K562 (cell line): Measurements from ENCODE around the gene ARHGEF38.

Source experiments
- AFF1 ChIP-seq, 2 experiments: fragments of 450-650 bp; IDR thresholded peaks; 2 replicates each; pipeline ENCODE4 v1.6.1; 2018; ENCODE audit warnings: mild to moderate bottlenecking in 2 of 2, low read depth in 1 of 2; ENCODE audit not compliant: partially characterized antibody in 2 of 2
- BRD4 ChIP-seq: fragments of 200-600 bp; sonication (generic); IDR thresholded peaks from 2 replicates; pipeline ENCODE4 v1.6.1; 2017; ENCODE audit warnings: inconsistent platforms
- MYNN ChIP-seq, 2 experiments: sonication (generic); formaldehyde crosslinking in 1 of 2; IDR thresholded peaks; 2 replicates each; pipeline versions ENCODE4 v1.5.0 to v1.6.1; 2016 to 2020; ENCODE audit warnings: antibody characterized with exemption in 1 of 2, missing genetic modification reagents in 1 of 2
- NEUROD1 ChIP-seq: fragments of 150-350 bp; IDR thresholded peaks from 2 replicates; pipeline ENCODE4 v1.6.1; 2014; ENCODE audit warnings: borderline replicate concordance, low read length, low read depth; ENCODE audit not compliant: partially characterized antibody
- NFIX ChIP-seq: fragments of 250-450 bp; sonication (Bioruptor Pico); IDR thresholded peaks from 2 replicates; pipeline ENCODE4 v1.4.0; 2020; ENCODE audit warnings: low read depth, mild to moderate bottlenecking, moderate library complexity
- PML ChIP-seq: IDR thresholded peaks from 2 replicates; pipeline ENCODE4 v1.6.1; 2012; ENCODE audit warnings: low read length, inconsistent platforms
- TARDBP ChIP-seq: fragments of 450-650 bp; IDR thresholded peaks from 2 replicates; pipeline ENCODE4 v1.6.1; 2016
- ZBTB34 ChIP-seq: fragments of 250-450 bp; sonication (Bioruptor Pico); IDR thresholded peaks from 2 replicates; pipeline ENCODE4 v1.8.0; 2021; ENCODE audit warnings: mild to moderate bottlenecking, moderate library complexity
- ZNF184 ChIP-seq: sonication (generic); formaldehyde crosslinking; IDR thresholded peaks from 2 replicates; pipeline ENCODE4 v1.5.0; 2020; ENCODE audit warnings: missing genetic modification reagents
- ZNF232 ChIP-seq: sonication (generic); formaldehyde crosslinking; IDR thresholded peaks from 2 replicates; pipeline ENCODE4 v1.8.0; 2022; ENCODE audit warnings: mild to moderate bottlenecking, missing genetic modification reagents
- ZNF668 ChIP-seq: fragments of 250-450 bp; sonication (Bioruptor Pico); IDR thresholded peaks from 2 replicates; pipeline ENCODE4 v1.8.0; 2022; ENCODE audit warnings: mild to moderate bottlenecking, inconsistent platforms
- TF ChIP-seq, protein P1 (sequence below), 2 experiments: fragments of 150-350 bp in 1 of 2; IDR thresholded peaks; 2 replicates each; pipeline ENCODE4 v1.6.1; 2012 to 2016; ENCODE audit warnings: low read depth in 2 of 2, low read length in 2 of 2, mild to moderate bottlenecking in 1 of 2, moderate library complexity in 1 of 2
- TF ChIP-seq, protein P2 (sequence below): fragments of 450-650 bp; IDR thresholded peaks from 2 replicates; pipeline ENCODE4 v1.6.1; 2017; ENCODE audit warnings: mild to moderate bottlenecking, moderate library complexity

DNA sequence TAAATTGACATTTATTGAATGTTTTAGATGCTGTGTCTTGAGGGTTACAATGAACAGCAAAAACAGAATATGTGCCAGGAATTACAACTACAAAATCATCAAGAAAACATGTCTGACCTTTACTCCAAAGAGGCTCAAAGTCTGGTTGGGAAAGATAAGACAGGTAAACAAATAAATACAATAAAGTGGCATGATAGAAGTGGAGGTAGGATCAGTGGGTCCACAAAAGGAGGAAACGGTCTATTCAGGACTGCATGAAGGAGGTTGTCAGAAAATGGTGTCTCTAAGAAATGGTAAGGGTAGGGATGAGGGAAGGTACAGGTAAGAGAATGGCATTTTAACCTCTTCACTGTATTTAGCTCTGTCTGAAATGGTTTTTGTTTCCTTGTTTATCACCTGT, 3.8 kb downstream of the ARHGEF38 start:
- TF ChIP-seq, protein P1, sequence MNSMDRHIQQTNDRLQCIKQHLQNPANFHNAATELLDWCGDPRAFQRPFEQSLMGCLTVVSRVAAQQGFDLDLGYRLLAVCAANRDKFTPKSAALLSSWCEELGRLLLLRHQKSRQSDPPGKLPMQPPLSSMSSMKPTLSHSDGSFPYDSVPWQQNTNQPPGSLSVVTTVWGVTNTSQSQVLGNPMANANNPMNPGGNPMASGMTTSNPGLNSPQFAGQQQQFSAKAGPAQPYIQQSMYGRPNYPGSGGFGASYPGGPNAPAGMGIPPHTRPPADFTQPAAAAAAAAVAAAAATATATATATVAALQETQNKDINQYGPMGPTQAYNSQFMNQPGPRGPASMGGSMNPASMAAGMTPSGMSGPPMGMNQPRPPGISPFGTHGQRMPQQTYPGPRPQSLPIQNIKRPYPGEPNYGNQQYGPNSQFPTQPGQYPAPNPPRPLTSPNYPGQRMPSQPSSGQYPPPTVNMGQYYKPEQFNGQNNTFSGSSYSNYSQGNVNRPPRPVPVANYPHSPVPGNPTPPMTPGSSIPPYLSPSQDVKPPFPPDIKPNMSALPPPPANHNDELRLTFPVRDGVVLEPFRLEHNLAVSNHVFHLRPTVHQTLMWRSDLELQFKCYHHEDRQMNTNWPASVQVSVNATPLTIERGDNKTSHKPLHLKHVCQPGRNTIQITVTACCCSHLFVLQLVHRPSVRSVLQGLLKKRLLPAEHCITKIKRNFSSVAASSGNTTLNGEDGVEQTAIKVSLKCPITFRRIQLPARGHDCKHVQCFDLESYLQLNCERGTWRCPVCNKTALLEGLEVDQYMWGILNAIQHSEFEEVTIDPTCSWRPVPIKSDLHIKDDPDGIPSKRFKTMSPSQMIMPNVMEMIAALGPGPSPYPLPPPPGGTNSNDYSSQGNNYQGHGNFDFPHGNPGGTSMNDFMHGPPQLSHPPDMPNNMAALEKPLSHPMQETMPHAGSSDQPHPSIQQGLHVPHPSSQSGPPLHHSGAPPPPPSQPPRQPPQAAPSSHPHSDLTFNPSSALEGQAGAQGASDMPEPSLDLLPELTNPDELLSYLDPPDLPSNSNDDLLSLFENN (IDR thresholded peaks at IDR 0.05; ENCODE audit: low read depth in 2 of 2, low read length in 2 of 2): no peak
- TF ChIP-seq ZNF232 (CRISPR knock-in tag): no peak
- TF ChIP-seq NFIX (CRISPR knock-in tag): no peak
- no peak for TF ChIP-seq ZNF668 (CRISPR knock-in tag)
- TF ChIP-seq ZNF184 (CRISPR knock-in tag): no peak
- no peak for TF ChIP-seq TARDBP
- no peak for TF ChIP-seq NEUROD1
- TF ChIP-seq MYNN (IDR thresholded peaks at IDR 0.05): no peak
- TF ChIP-seq MYNN (CRISPR knock-in tag; IDR thresholded peaks at IDR 0.05): no peak
- TF ChIP-seq PML: no peak
- TF ChIP-seq, protein P2, sequence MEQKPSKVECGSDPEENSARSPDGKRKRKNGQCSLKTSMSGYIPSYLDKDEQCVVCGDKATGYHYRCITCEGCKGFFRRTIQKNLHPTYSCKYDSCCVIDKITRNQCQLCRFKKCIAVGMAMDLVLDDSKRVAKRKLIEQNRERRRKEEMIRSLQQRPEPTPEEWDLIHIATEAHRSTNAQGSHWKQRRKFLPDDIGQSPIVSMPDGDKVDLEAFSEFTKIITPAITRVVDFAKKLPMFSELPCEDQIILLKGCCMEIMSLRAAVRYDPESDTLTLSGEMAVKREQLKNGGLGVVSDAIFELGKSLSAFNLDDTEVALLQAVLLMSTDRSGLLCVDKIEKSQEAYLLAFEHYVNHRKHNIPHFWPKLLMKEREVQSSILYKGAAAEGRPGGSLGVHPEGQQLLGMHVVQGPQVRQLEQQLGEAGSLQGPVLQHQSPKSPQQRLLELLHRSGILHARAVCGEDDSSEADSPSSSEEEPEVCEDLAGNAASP: no peak
- TF ChIP-seq BRD4: no peak
- TF ChIP-seq ZBTB34: no peak
- no peak for TF ChIP-seq AFF1 (IDR thresholded peaks at IDR 0.05; ENCODE audit: low read depth in 1 of 2, partially characterized antibody in 2 of 2)
